Renal pelvis (tissue), 4 donors: ENCODE data around the gene MX1. TPM values are rescaled to one million over a fixed set of nuclear protein-coding genes. Genes with fewer than 3 reads are reported as not detected.

Source experiments
- DNase-seq: peaks from one replicate; pipeline ENCODE4 v3.0.0-alpha.2; 2013
- polyA plus RNA-seq, 3 donors: library from polyadenylated mRNA; unstranded; fragments of 120-200 nt; gene quantifications; one replicate each; pipeline ENCODE4 v1.2.1, GENCODE V29; 2013; ENCODE audit not compliant: insufficient read length in 3 of 3

The MX1 gene
- polyA plus RNA-seq, 3 donors = 8.1 to 12.0 (median 8.2) TPM

DNA sequence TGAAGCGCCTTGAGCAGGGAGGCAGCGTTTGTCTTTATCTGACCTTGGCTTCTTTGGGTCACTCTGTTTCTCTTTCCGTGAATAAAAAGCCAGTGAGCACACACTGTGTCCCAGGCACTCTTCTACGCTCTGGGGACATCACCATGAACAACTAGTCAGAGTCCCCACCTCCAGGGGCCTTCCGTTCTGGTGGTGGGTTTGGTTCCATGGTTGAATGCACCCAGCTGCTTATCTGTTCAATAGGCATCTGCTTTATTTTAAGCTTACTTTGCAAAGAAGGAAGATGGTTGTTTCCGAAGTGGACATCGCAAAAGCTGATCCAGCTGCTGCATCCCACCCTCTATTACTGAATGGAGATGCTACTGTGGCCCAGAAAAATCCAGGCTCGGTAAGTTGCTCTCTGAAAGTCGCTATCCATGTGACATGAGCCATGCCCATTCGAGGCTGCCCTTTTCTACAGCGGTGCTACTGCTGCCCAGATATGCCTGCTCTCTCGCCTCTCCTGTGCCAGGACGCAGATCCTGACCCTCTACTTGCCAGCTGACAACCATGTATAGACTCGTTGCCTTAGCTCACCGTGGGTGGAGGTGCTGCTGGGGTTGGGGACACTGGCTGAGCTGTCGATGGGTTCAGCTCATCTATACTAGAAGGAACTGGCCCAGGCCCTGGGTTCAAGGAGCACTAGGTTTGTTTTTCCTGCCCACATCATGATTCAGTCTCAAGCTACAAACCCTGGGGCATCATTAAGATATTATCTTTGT lies 5.9 kb downstream of the MX1 start:
- no peak for DNase-seq

DNA sequence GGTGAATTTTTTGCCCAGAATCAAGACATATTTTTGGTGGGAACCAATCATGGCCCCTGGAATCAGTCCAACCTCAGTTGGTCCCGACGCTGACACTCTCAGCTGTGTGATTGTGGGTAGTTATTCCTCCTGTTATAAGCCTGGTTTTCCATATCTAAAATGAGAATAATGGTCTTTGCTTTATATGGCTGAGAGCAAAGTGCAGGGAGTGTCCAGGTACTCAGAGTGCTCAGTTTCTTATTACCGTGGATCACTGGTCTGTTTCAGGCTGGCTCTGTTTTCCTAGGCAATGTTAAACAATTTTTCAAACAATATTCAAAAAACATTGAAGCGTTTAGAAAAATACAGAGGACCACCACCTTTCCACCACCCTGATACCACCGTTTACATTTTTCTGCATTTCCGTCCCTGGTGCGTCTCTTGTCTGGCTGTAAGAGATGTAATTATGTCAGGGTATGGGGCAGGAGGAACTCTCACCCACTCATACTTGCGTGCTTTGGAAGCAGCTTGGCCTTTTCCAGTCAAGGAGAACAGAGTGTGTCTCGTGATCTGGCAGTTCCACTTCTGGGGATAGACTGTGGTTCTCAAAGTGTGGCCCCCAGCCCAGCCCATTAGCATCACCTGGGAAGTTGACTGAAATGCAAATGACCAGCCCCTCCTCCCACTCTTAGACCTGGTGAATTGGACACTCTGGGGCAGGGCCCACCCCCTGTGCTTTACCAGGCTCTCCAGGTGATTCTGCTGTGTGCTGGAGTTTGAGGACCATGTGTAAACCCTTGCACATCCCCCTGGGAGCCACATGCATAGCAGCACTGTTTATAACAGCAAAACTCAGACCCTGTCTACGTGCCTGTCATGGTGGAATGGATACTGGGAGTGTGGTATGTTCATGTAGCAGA lies 6.8 kb downstream of the MX1 start:
- DNase-seq = no peak

DNA sequence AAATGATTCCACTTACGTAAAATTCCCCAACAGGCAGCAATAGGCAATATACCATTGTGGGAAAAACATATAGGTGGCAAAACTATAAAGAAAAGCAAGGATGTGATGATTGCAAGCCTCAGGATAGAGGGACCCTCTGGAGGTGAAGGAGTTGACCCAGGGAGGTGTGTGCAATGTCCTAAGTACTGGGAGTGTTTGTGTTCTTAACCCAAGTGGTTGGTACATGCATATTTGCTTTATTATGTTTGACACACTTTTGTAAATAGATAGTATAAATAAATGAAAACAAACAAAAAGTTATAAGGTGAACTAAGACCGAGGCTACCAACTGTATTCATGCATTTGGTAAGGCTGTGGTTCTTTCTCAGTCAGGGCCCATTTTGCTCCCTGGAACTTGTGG lies 7.5 kb downstream of the MX1 start:
- DNase-seq = no peak

DNA sequence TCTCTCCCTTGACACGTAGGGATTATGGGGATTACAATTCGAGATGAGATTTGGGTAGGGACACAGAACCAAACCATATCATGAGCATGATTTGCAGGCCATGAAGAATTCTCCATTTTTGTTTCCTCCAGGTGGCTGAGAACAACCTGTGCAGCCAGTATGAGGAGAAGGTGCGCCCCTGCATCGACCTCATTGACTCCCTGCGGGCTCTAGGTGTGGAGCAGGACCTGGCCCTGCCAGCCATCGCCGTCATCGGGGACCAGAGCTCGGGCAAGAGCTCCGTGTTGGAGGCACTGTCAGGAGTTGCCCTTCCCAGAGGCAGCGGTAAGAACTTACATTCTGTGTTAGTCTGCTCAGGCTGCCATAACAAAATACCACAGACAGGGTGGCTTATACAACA lies 9.7 kb downstream of the MX1 start:
- no peak for DNase-seq

GRCh38 chr21:41437729-41438128 lies 11.7 kb downstream of the MX1 start:
- DNase-seq = no peak

DNA sequence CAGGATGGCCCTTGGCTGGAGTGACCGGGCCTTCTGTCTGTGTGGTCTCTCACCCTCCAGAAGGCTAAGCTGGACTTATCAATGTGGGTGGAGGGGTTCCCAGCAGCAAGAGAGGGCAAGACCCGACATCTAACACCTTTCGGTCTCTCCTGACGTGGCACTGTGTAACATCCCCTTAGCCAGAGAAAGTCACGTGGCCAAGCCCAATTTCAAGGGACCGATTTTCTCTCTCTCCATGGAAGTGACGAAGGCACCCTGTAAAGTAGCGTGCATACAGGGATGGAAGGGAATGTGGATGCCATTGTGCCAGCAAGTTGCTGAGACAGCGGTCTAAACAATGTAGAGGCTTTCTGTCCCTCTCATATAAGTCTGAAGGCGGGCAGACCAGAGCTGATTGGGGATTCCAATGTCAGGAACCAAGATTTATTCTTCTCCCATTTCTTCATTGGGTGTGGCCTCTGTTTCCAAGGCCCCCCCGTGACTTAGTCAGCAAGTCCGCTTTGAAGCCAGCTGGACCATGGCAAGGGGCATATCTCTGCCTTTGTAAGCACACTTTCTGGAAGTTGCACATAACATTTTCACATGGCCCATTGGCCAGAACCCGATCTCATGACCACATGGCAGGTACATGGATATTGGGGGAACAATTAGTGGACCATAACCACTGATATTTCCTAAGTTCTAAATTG lies 12.5 kb downstream of the MX1 start:
- DNase-seq = no peak

GRCh38 chr21:41439248-41439647 lies 13.2 kb downstream of the MX1 start:
- no peak for DNase-seq

DNA sequence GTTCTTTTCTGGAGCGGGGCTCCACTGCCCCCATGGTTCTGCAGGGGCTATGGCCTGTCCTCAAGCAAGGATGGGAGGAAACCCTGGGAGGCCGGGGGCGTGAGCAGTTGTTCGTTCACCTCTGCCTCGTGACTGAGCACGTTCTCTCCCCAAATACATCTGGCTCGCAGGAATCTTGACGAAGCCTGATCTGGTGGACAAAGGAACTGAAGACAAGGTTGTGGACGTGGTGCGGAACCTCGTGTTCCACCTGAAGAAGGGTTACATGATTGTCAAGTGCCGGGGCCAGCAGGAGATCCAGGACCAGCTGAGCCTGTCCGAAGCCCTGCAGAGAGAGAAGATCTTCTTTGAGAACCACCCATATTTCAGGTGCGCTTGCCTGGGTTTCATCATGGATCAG lies 15.5 kb downstream of the MX1 start:
- DNase-seq = no peak

DNA sequence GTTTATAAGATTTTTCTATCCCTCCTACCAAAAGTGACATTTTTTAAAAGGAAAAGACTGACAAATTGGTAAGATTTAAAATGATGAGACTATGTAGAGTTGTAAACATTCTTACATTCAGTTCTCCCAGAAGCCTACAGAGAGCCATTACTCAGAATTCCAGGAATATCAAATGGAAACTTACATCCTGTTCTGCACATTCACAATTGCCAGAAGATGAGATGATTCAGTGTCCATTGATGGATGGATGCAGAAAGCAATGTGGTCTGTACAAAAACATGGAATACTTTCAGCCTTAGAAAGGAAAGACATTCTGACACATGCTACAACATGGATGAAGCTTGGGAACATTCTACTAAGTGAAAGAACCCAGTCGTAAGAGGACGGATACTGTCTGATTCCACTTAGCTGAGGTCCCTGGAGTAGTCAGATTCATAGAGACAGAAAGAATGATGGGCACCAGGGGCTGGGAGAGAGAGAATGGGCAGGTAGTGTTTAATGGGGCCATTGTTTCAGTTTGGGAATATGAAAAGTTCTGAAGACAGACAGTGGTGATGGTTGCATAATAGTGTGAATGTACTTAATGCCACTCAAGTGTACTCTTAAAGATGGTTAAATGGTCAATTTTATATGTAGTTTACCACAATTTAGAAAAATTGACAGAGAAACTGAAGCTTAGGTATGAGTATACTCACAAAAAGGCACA lies 16.6 kb downstream of the MX1 start:
- no peak for DNase-seq

DNA sequence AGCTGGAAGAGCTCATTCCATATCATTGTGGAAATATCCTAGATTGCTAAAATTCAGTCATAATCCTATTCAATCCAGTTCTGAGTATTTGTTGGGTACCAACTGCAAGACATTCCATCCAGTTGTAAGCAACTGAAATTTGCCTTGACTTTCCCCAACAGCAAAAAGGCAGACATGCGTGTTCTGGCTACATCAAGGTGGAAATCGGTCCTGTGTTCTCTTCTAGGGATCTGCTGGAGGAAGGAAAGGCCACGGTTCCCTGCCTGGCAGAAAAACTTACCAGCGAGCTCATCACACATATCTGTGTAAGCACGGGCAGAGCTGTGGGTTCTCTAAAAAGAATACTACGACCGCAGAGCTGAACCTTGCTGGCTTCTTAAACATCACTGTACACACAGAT lies 17.5 kb downstream of the MX1 start:
- no peak for DNase-seq

DNA sequence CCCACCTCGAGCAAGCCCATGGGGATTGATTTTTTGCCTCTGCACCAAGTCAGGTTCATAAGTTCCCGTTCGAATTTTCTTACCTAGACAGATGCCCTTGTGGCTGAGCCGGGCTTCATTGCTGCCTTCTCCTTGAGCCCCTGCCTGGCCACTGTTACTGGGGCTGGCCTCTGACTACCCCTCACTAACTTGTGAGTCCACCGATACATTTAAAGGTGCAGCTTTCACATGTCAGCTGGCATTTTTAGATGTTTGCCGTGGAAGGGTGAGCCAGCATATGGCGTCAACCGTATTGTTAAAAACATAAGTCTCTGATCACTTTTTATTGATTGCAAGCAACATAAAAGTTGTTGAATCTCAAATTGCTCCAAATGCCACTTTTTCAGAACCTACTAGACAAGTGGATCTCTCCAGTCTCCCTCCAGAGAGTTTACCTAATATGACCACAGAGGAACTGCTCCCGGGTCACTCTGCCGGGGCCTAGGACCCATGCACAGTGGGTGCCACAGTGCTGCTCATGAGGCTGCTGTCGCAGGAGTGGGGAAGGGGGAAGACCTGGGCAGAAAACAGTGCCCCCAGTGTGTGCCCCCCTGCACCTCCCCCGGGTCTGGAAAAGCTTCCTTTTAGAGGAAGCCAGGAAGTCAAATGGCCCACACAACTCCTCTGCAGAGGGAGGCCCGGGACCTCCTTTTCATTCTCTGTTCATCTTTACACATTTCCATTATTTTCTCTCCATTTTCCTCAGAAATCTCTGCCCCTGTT lies 18.8 kb downstream of the MX1 start:
- DNase-seq = no peak

GRCh38 chr21:41445465-41445862 lies 19.4 kb downstream of the MX1 start:
- DNase-seq = peak; percentile 46

- no peak for DNase-seq
These were observed 20.5 kb downstream of the MX1 start for GRCh38 chr21:41446586-41446985.

GRCh38 chr21:41447356-41447755 lies 21.3 kb downstream of the MX1 start:
- no peak for DNase-seq

- no peak for DNase-seq
These were observed 23.6 kb downstream of the MX1 start for GRCh38 chr21:41449613-41450012.

GRCh38 chr21:41451753-41452676 lies 26.0 kb downstream of the MX1 start:
- no peak for DNase-seq

- no peak for DNase-seq
These were observed 27.2 kb downstream of the MX1 start for GRCh38 chr21:41453198-41453597.

DNA sequence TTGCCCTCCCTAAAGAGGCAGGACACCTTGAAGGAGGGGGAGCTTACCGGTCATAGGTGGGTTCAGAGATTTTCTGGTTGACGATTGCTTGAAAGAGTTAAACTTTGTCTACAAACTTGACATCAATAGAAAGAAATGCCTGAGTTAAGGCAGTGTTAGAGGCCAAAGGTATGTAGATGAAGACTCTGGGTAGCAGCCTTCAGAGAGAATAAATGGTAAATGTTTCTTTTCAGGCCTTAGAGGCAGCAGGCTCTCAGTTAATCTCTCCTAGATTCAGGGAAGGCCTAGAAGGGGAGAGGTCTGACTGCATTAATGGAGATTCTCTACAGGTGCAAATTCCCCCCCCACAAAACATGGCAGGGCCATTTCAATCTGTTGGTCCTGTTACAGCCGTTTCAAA lies 27.7 kb downstream of the MX1 start:
- DNase-seq = no peak

GRCh38 chr21:41458121-41458520 lies 32.1 kb downstream of the MX1 start:
- no peak for DNase-seq

DNA sequence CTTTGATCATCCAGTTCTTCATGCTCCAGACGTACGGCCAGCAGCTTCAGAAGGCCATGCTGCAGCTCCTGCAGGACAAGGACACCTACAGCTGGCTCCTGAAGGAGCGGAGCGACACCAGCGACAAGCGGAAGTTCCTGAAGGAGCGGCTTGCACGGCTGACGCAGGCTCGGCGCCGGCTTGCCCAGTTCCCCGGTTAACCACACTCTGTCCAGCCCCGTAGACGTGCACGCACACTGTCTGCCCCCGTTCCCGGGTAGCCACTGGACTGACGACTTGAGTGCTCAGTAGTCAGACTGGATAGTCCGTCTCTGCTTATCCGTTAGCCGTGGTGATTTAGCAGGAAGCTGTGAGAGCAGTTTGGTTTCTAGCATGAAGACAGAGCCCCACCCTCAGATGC lies 32.5 kb downstream of the MX1 start:
- DNase-seq = no peak
